GM13976 (cell line): ENCODE data around the gene THADA.

ENCODE experiments used
- DNase-seq: peaks from one replicate; pipeline ENCODE4 v3.0.0; 2012; ENCODE audit warnings: low spot score
- in situ Hi-C: fragments of 300-500 bp; cut with MboI; formaldehyde crosslinking; loops from one replicate; pipeline ENCODE4 v1.12.0; 2022; ENCODE audit warnings: low sequenced_read_pairs, mixed read lengths, inconsistent platforms; ENCODE audit not compliant: unreplicated experiment
- TF ChIP-seq, protein P1 (sequence below): IDR thresholded peaks from 2 replicates; pipeline ENCODE4 v1.5.1; 2012; ENCODE audit warnings: borderline replicate concordance, mild to moderate bottlenecking; ENCODE audit not compliant: insufficient read depth; ENCODE audit errors: extremely low read depth, missing control alignments, control extremely low read depth

THADA gene

DNA sequence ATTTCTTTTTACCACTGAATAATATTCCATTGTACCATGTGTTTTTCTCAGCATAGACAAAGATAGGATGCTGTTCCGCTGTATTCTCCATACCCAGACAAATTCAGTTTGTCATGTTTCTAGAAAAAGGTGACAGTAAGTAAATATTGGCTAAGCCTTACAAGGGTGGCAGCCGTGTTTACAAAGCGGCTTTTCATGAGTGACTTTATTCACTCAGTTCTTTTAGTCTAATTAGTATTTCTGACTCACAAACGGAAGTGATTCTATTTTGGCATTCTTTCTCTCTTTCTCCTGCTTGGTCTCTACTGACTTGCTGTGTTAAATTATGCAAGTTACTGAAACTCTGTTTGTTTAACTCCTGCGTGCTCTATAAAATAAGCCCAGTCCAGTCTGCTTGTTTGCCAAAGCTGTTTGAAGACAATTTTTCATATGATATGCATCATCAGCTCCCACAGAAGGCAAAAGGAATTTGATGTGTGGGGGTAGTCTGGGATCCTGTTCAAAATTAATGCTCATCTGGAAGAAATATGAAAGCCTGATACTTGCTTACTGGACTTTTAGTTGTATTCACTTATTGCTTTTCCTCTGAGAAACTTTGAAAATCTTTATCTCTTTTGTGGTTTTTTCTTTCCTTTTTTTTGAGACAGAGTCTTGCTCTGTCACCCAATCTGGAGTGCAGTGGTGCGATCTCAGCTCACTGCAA lies 38.9 kb upstream of the THADA start:
- in situ Hi-C loops: no loop called here
- TF ChIP-seq, protein P1, sequence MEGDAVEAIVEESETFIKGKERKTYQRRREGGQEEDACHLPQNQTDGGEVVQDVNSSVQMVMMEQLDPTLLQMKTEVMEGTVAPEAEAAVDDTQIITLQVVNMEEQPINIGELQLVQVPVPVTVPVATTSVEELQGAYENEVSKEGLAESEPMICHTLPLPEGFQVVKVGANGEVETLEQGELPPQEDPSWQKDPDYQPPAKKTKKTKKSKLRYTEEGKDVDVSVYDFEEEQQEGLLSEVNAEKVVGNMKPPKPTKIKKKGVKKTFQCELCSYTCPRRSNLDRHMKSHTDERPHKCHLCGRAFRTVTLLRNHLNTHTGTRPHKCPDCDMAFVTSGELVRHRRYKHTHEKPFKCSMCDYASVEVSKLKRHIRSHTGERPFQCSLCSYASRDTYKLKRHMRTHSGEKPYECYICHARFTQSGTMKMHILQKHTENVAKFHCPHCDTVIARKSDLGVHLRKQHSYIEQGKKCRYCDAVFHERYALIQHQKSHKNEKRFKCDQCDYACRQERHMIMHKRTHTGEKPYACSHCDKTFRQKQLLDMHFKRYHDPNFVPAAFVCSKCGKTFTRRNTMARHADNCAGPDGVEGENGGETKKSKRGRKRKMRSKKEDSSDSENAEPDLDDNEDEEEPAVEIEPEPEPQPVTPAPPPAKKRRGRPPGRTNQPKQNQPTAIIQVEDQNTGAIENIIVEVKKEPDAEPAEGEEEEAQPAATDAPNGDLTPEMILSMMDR: no peak
- no peak for DNase-seq

DNA sequence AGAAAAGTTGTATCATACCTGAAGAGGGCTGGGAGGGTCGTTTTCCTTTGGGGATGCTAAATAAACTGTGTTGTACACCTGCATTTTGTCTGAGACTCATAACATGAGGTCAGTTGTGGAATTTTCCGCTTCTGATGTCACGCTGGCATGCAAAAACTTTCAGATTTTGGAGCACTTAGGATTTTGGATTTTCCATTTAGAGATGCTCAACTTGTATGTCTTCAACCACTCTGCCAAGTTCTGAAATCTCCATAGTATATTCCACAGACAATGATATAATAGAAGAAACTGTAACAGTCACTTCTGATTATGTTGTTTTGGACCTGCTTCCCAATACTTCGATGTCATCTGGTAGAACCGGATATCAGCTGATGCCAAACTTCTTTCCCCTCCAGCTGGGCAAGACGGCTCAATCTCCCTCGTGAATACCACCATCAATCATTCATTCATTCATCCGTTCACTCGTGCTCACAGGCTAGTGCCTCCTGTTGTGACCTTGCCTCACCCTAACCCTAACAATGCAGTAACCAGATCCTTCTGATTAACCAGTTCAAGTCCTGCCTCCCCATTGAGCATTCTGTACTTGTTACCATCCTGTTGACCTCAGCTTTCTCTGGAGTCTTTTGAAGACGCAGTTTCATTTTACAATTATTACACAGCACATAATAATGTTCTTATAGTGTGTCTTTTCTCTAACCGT lies 35.9 kb upstream of the THADA start:
- no peak for DNase-seq
- in situ Hi-C loops: no loop called here
- TF ChIP-seq, protein P1: no peak

DNA sequence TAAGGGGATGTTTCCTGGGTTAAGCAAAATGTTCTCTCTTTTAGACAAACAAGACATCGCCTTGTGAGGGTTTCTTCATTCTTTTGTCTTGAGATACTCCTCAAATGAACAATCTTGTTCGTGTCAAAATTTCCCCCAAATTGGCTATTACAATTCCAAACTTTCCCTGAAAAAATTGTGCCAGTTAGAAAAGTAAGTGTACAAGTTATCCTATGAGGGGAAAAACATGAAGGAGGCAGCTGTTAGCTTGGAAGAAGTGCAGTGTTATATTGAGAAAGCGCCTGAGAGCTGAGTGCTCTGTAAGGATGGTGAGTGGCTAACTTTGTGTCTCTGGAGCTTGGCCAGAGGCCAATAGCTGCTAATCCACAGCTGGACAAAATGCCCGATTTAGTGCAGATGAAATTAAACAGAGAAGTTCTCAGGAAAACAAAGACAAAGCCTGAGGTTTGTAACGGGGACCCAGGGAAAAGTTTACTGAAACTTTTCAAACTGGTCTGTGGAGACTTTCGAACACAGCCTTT lies 27.2 kb upstream of the THADA start:
- in situ Hi-C loops: no loop called here
- DNase-seq: no peak
- TF ChIP-seq, protein P1: no peak

DNA sequence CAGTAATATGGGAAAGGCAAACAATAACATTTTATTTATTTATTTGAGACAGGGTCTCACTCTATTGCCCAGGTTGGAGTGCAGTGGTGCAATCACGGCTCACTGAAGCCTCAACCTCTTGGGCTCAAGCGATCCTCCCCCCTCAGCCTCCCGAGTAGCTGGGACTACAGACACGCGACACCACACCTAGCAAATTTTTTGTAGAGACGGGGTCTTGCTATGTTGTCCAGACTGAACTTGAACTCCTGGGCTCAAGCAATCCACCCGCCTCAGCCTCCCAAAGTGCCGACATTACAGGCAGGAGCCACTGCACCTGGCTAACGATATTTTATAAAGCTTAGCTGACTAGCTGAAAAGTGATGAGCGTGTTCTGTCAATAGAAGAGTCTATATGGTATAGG lies 23.7 kb upstream of the THADA start:
- no peak for DNase-seq
- TF ChIP-seq, protein P1: no peak
- in situ Hi-C loops: no loop called here

DNA sequence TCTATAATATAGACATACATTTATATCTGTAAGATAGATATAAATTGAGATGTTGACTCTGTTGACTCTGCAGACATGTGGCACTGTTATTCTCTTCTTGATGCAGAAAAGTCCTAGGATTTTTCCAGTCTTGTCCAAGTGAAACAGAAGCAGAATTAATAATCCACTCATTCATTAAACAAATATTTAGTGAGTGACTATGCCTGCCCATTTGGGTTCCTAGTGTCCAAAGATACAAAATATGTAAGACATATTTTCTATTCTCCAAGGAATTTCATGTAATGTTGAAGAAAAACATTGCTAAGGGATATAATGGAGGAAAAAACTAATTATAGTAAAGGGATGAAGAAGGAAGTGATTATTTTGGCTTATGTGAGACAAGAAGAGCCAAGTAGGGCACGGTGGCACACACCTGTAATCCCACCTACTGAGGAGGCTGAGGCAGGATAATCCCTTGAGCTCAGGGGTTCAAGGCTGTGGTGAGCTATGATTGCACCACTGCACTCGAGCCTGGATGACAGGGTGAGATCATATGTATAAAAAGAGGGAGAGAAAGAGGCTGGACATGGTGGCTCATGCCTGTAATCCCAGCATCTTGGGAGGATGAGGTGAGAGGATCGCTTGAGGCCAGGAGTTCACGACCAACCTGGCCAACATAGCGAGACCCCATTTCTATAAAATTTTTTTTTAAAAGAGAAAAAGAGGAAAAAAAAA lies 21.3 kb upstream of the THADA start:
- in situ Hi-C loops: no loop called here
- DNase-seq: no peak
- TF ChIP-seq, protein P1: no peak

DNA sequence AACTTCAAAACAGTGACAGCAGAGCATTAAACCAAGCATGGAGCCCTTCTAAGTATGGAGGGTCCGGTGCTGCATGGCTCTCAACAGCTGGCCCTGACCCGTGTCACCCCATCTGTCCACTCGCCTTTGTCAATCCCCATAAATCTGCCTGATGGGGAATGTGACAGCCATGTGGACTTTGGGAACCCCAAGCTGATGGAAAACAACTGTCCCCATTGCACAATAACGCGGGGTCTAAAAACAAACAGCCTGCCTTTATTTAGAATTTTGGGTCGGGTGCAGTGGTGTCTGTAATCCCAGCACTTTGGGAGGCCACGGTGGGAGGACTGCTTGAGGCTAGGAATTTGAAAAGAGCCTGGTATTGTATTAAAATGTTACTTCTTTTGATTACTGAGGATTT lies 17.1 kb upstream of the THADA start:
- in situ Hi-C loops: no loop called here
- TF ChIP-seq, protein P1: no peak
- no peak for DNase-seq
